Keratinocyte (primary cell): ENCODE results near the gene AKR1B1. TPM values are rescaled to one million over a fixed set of nuclear protein-coding genes. Genes with fewer than 3 reads are reported as not detected.

Source experiments
- DNase-seq: peaks from one replicate; pipeline ENCODE4 v3.0.0-alpha.2; 2011; ENCODE audit warnings: low read depth, missing footprints, low spot score
- FAIRE-seq: peaks from 2 replicates; lab custom pipeline; 2011; peaks lifted over from hg19 to GRCh38; lab: Jason Lieb, UNC
- H2AFZ ChIP-seq: 2 replicates; pipeline ENCODE4 v1.6.0; 2012; ENCODE audit warnings: low read length, control low read depth, inconsistent platforms; ENCODE audit not compliant: control insufficient read depth
- H3K27ac ChIP-seq: 2 replicates; pipeline ENCODE4 v1.5.1; 2011; ENCODE audit warnings: low read length; ENCODE audit not compliant: control insufficient read depth, insufficient read depth
- H3K27me3 ChIP-seq: 3 replicates; pipeline ENCODE4 v1.6.0; 2011; ENCODE audit warnings: low read length; ENCODE audit not compliant: control insufficient read depth, insufficient read depth; ENCODE audit errors: extremely low read depth
- H3K36me3 ChIP-seq, 2 experiments: 2 replicates in 1 of 2; 3 replicates in 1 of 2; pipeline ENCODE4 v1.5.1; 2011; ENCODE audit warnings: low read length in 2 of 2, mild to moderate bottlenecking in 1 of 2; ENCODE audit not compliant: control insufficient read depth in 2 of 2, insufficient read depth in 2 of 2; ENCODE audit errors: extremely low read depth in 1 of 2
- H3K4me1 ChIP-seq: 3 replicates; pipeline ENCODE4 v1.5.1; 2011; ENCODE audit warnings: low read length; ENCODE audit not compliant: control insufficient read depth, insufficient read depth; ENCODE audit errors: extremely low read depth
- H3K4me2 ChIP-seq: 3 replicates; pipeline ENCODE4 v1.6.0; 2011; ENCODE audit warnings: low read depth, low read length; ENCODE audit not compliant: control insufficient read depth, insufficient read depth; ENCODE audit errors: extremely low read depth
- H3K4me3 ChIP-seq, 3 experiments: fragments of 200-600 bp in 1 of 3; sonication (generic) in 1 of 3; 2 replicates in 2 of 3; 3 replicates in 1 of 3; pipeline ENCODE4 v1.5.1; 2011 to 2016; ENCODE audit warnings: low read length in 3 of 3, mild to moderate bottlenecking in 3 of 3, control low read depth in 2 of 3, inconsistent platforms in 1 of 3, low read depth in 1 of 3, mixed read lengths in 1 of 3, mixed run types in 1 of 3, moderate library complexity in 1 of 3; ENCODE audit not compliant: control insufficient read depth in 2 of 3, insufficient read depth in 2 of 3; ENCODE audit errors: extremely low read depth in 1 of 3
- H3K79me2 ChIP-seq: 2 replicates; pipeline ENCODE4 v1.6.0; 2012; ENCODE audit warnings: low read length; ENCODE audit not compliant: control insufficient read depth, insufficient read depth
- H3K9ac ChIP-seq: 3 replicates; pipeline ENCODE4 v1.6.0; 2011; ENCODE audit warnings: low read length; ENCODE audit not compliant: control insufficient read depth, insufficient read depth; ENCODE audit errors: extremely low read depth
- H3K9me1 ChIP-seq: 3 replicates; pipeline ENCODE4 v1.6.0; 2011; ENCODE audit warnings: low read length; ENCODE audit not compliant: control insufficient read depth, insufficient read depth; ENCODE audit errors: extremely low read depth
- H3K9me3 ChIP-seq: 2 replicates; pipeline ENCODE4 v1.5.1; 2012; ENCODE audit warnings: low read depth, low read length; ENCODE audit not compliant: control insufficient read depth
- H4K20me1 ChIP-seq: 3 replicates; pipeline ENCODE4 v1.6.0; 2011; ENCODE audit warnings: low read length; ENCODE audit not compliant: control insufficient read depth, insufficient read depth; ENCODE audit errors: extremely low read depth
- CTCF ChIP-seq, 3 experiments: IDR thresholded peaks in 1 of 3; conservative IDR thresholded peaks in 1 of 3; optimal IDR thresholded peaks in 1 of 3; 2 replicates in 2 of 3; 3 replicates in 1 of 3; pipeline versions ENCODE3 to v1.5.1; 2011; ENCODE audit warnings: low read length in 3 of 3, mild to moderate bottlenecking in 3 of 3, moderate library complexity in 2 of 3, control low read depth in 1 of 3, inconsistent platforms in 1 of 3; ENCODE audit not compliant: insufficient read depth in 2 of 3; ENCODE audit errors: extremely low read depth in 1 of 3
- EZH2 ChIP-seq: IDR thresholded peaks from one replicate; pipeline ENCODE4 v1.6.1; 2012; ENCODE audit warnings: inconsistent platforms, mild to moderate bottlenecking, low read length, moderate library complexity
- dilution Hi-C: fragments of 300-500 bp; cut with MboI; formaldehyde crosslinking; loops from one replicate; pipeline ENCODE4 v1.7.0; 2020; ENCODE audit warnings: low sequenced_read_pairs; ENCODE audit not compliant: extremely low pct_ligation_motif_present
- polyA plus RNA-seq, 5 experiments: library from polyadenylated mRNA; depleted of rRNA in 3 of 5; stranded (reverse) in 3 of 5; stranded (forward) in 1 of 5; unstranded in 1 of 5; fragments of >200 nt; gene quantifications; 1 replicate in 1 of 5; 2 replicates in 3 of 5; 3 replicates in 1 of 5; pipeline versions ENCODE4 v1.2.1 to v1.2.3, GENCODE V29; 2011 to 2012; ENCODE audit warnings: missing spikeins in 2 of 5, low read depth in 1 of 5, low replicate concordance in 1 of 5

The AKR1B1 gene
- polyA plus RNA-seq, 1 donor (not counting 4 experiments of a cell fraction or from before 2014, with no cell fraction given), result 139 TPM

GRCh38 chr7:134444198-134444960, 14.5 kb downstream of the AKR1B1 start:
- dilution Hi-C loops, result no loop called here
- Histone ChIP-seq H2AFZ (peak overlapping the region; percentile 87), H3K79me2 (no peaks in the 10 kb centered on the region), H3K4me3 (no peak overlapping the region), H3K36me3 (peaks cover 19 to 34% of the 10 kb centered on the region in 2 experiments), H3K9ac (peak overlapping the region; percentile 55), H3K4me1 (peaks cover 32% of the 10 kb centered on the region), H3K4me2 (peak overlapping the region; percentile 35), H3K9me1 (no peaks in the 10 kb centered on the region), H3K27me3 (no peaks in the 10 kb centered on the region), H3K9me3 (no peaks in the 10 kb centered on the region), H4K20me1 (no peaks in the 10 kb centered on the region), H3K27ac (peak overlapping the region; percentile 78)
- TF ChIP-seq EZH2 (no peak), CTCF (optimal IDR thresholded peaks at IDR 0.05 in 1 of 3, IDR thresholded peaks at IDR 0.05 in 1 of 3, conservative IDR thresholded peaks at IDR 0.05 in 1 of 3; ENCODE audit: extremely low read depth in 1 of 3, insufficient read depth in 2 of 3, low read length in 3 of 3) (peak; percentile 2 to 61 (median 14))
- FAIRE-seq, result no peak
- DNase-seq, result no peak

DNA sequence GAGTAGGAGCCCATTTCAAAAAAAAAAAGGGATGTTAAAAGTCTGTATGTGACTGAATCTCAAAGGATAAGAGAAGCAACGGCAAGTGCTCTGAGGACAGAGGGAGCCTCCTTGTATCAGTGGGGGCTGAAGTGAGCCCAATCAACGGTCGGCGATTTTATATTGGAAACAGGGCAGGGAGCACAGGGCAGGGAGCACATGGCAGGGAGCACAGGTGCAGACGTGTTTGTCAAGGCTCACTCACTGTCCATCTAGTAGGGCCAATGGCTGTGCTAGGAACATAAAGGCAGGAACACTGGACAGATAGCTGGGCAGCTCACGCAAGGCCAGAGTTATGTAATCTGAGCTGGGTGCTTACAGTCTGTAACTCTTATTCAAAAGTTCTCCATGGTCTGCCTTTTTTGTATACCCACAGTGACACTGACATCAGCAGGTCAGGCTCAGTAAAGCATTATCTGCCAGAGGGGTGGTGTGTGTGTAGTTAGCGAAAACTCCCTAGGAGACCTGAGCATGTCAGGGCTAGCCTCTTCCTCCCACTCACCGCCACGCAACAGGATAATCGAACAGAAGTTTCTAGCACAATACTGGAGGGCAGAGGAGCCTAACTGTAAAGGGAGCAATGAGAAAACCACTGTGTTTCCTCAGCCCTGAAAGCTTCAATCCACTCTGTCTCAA, 15.4 kb downstream of the AKR1B1 start:
- Histone ChIP-seq H3K4me1 (peaks cover 26% of the 10 kb centered on the region), H3K4me3 (no peak overlapping the region), H3K27me3 (no peaks in the 10 kb centered on the region), H3K36me3 (peaks cover 17 to 34% of the 10 kb centered on the region in 2 experiments), H4K20me1 (no peaks in the 10 kb centered on the region), H3K79me2 (no peaks in the 10 kb centered on the region), H3K4me2 (peak overlapping the region; percentile 35), H2AFZ (peak overlapping the region; percentile 87), H3K9ac (peak overlapping the region; percentile 55), H3K9me3 (no peaks in the 10 kb centered on the region), H3K27ac (peak overlapping the region; percentile 78), H3K9me1 (no peaks in the 10 kb centered on the region)
- FAIRE-seq (peak; percentile 80), DNase-seq (no peak)
- no peak for TF ChIP-seq EZH2
- peak in 1 of 3 experiments; percentile 13 for TF ChIP-seq CTCF (optimal IDR thresholded peaks at IDR 0.05 in 1 of 3, IDR thresholded peaks at IDR 0.05 in 1 of 3, conservative IDR thresholded peaks at IDR 0.05 in 1 of 3; ENCODE audit: extremely low read depth in 1 of 3, insufficient read depth in 2 of 3, low read length in 3 of 3)
- dilution Hi-C loops, result no loop called here
